HCT116 (cell line): ENCODE results near the gene SLC2A4. TPM values are rescaled to one million over a fixed set of nuclear protein-coding genes. Genes with fewer than 3 reads are reported as not detected.

ENCODE experiments used
- ATAC-seq: fragments of 200-7000 bp; cut with Tn5 transposase; 2 replicates; pipeline ENCODE4 v1.9.1; 2020; ENCODE audit warnings: mild to moderate bottlenecking, moderate library complexity
- BruUV-seq: library from RNA; stranded (reverse); fragments of 400-500 nt; replicated peaks from 2 replicates; lab custom pipeline; 2021; lab: Mats Ljungman, UMichigan
- CTCF ChIA-PET: fragments of 300-600 bp; sonication (Branson Sonifier 250); formaldehyde crosslinking; loops from one replicate; lab custom pipeline; 2021; ENCODE audit warnings: antibody characterized with exemption; lab: Charles Lee
- POLR2A ChIA-PET: fragments of 300-600, 350-600 bp; sonication (Branson Sonifier 250); formaldehyde crosslinking; loops from one replicate; lab custom pipeline; 2021; ENCODE audit warnings: antibody characterized with exemption; lab: Charles Lee
- RAD21 ChIA-PET, 2 experiments: fragments of 300-600 bp; sonication (Branson Sonifier 250); formaldehyde crosslinking; loops; one replicate each; lab custom pipeline; 2023; ENCODE audit warnings: low total read pairs in 2 of 2; ENCODE audit not compliant: uncharacterized antibody in 2 of 2, unreplicated experiment in 2 of 2, low non-redundant PET in 1 of 2; lab: Charles Lee
- DNase-seq: peaks from one replicate; pipeline ENCODE4 v3.0.0-alpha.2; 2010; ENCODE audit warnings: low read depth, low spot score
- H2AFZ ChIP-seq: fragments of 200-600 bp; shearing (Covaris generic), sonication (generic); 2 replicates; pipeline ENCODE4 v1.6.1; 2017; ENCODE audit warnings: low read depth, mixed run types, mixed read lengths, antibody characterized with exemption, low read length; ENCODE audit not compliant: poor library complexity, severe bottlenecking
- H3K27ac ChIP-seq: 2 replicates; pipeline ENCODE4 v1.5.1; 2012; ENCODE audit warnings: low read depth, low read length
- H3K27me3 ChIP-seq: fragments of 200-600 bp; sonication (generic); 2 replicates; pipeline ENCODE4 v1.6.1; 2016; ENCODE audit warnings: mixed run types, low read length, mixed read lengths; ENCODE audit not compliant: insufficient read depth
- H3K36me3 ChIP-seq, 2 experiments: fragments of 200-500 bp in 1 of 2; fragments of 200-600 bp in 1 of 2; sonication (Bioruptor generic) in 1 of 2; sonication (generic) in 1 of 2; 2 replicates each; pipeline versions ENCODE4 v1.5.1 to v1.6.1; 2014 to 2016; ENCODE audit warnings: low read length in 2 of 2, inconsistent platforms in 1 of 2, mixed read lengths in 1 of 2, mixed run types in 1 of 2; ENCODE audit not compliant: insufficient read depth in 2 of 2, control insufficient read depth in 1 of 2
- H3K4me1 ChIP-seq, 2 experiments: fragments of 200-600 bp in 1 of 2; sonication (generic) in 1 of 2; 2 replicates each; pipeline versions ENCODE4 v1.5.1 to v1.6.1; 2012 to 2017; ENCODE audit warnings: low read length in 2 of 2, inconsistent platforms in 1 of 2, mild to moderate bottlenecking in 1 of 2, mixed read lengths in 1 of 2, mixed run types in 1 of 2, moderate library complexity in 1 of 2; ENCODE audit not compliant: insufficient read depth in 2 of 2, control insufficient read depth in 1 of 2
- H3K4me2 ChIP-seq: fragments of 200-600 bp; sonication (generic); 2 replicates; pipeline ENCODE4 v1.6.1; 2017; ENCODE audit warnings: mixed run types, low read length, mixed read lengths
- H3K4me3 ChIP-seq, 2 experiments: fragments of 200-600 bp in 1 of 2; sonication (generic) in 1 of 2; replicated peaks in 1 of 2; 2 replicates each; pipeline ENCODE4 v1.5.1; 2011 to 2016; ENCODE audit warnings: low read length in 2 of 2, control low read depth in 1 of 2, low read depth in 1 of 2, mild to moderate bottlenecking in 1 of 2, mixed read lengths in 1 of 2, mixed run types in 1 of 2
- H3K79me2 ChIP-seq: fragments of 200-600 bp; sonication (generic); 2 replicates; pipeline ENCODE4 v1.6.1; 2017; ENCODE audit warnings: mild to moderate bottlenecking, mixed run types, low read length, moderate library complexity, mixed read lengths; ENCODE audit not compliant: insufficient read depth
- H3K9ac ChIP-seq: fragments of 200-600 bp; sonication (generic); 2 replicates; pipeline ENCODE4 v1.6.1; 2016; ENCODE audit warnings: low read length, mixed read lengths
- H3K9me2 ChIP-seq: fragments of 200-600 bp; sonication (generic), shearing (Covaris generic); 2 replicates; pipeline ENCODE4 v1.6.1; 2017; ENCODE audit warnings: mixed run types, mild to moderate bottlenecking, moderate library complexity; ENCODE audit not compliant: insufficient read depth
- H3K9me3 ChIP-seq, 2 experiments: fragments of 200-500 bp in 1 of 2; fragments of 200-600 bp in 1 of 2; sonication (Bioruptor generic) in 1 of 2; sonication (generic) in 1 of 2; 2 replicates each; pipeline ENCODE4 v1.6.1; 2014 to 2017; ENCODE audit warnings: low read length in 2 of 2, mixed read lengths in 2 of 2, inconsistent platforms in 1 of 2, low read depth in 1 of 2, mild to moderate bottlenecking in 1 of 2, mixed run types in 1 of 2, moderate library complexity in 1 of 2; ENCODE audit not compliant: control insufficient read depth in 1 of 2, insufficient read depth in 1 of 2
- H4K20me1 ChIP-seq: fragments of 200-600 bp; sonication (generic), shearing (Covaris generic); 2 replicates; pipeline ENCODE4 v1.6.1; 2017; ENCODE audit warnings: mixed run types, mild to moderate bottlenecking, moderate library complexity; ENCODE audit not compliant: insufficient read depth
- CBX3 ChIP-seq: IDR thresholded peaks from 2 replicates; pipeline ENCODE4 v1.6.1; 2012; ENCODE audit warnings: low read depth
- CEBPB ChIP-seq: IDR thresholded peaks from 2 replicates; pipeline ENCODE4 v1.6.1; 2012; ENCODE audit warnings: low read depth
- EGR1 ChIP-seq: IDR thresholded peaks from 2 replicates; pipeline ENCODE4 v1.6.1; 2012; ENCODE audit warnings: low read depth
- EZH2phosphoT487 ChIP-seq: fragments of 200-600 bp; IDR thresholded peaks from 2 replicates; pipeline ENCODE4 v1.6.1; 2018; ENCODE audit warnings: antibody characterized with exemption, borderline replicate concordance
- JUND ChIP-seq: IDR thresholded peaks from 2 replicates; pipeline ENCODE4 v1.6.1; 2012
- SIN3A ChIP-seq: IDR thresholded peaks from 2 replicates; pipeline ENCODE4 v1.6.1; 2012; ENCODE audit warnings: low read depth
- SRF ChIP-seq: IDR thresholded peaks from 2 replicates; pipeline ENCODE4 v1.6.1; 2012; ENCODE audit warnings: low read depth
- YY1 ChIP-seq: IDR thresholded peaks from 2 replicates; pipeline ENCODE4 v1.6.1; 2011; ENCODE audit warnings: low read length, low read depth, moderate library complexity, mild to moderate bottlenecking; ENCODE audit not compliant: insufficient replicate concordance; ENCODE audit errors: extremely low read depth
- ZFX ChIP-seq: fragments of 450-650 bp; IDR thresholded peaks from 2 replicates; pipeline ENCODE4 v1.6.1; 2017
- intact Hi-C: fragments of 100-400 bp; cut with micrococcal nuclease; formaldehyde crosslinking; loops from 2 replicates; pipeline ENCODE4 v1.10.0; 2022
- total RNA-seq: library from RNA; stranded (reverse); gene quantifications from one replicate; pipeline ENCODE4 v1.2.1, GENCODE V29; 2021; ENCODE audit not compliant: unreplicated experiment
- TF ChIP-seq, protein P1 (sequence below): IDR thresholded peaks from 2 replicates; pipeline ENCODE4 v1.6.1; 2012; ENCODE audit warnings: low read depth
- TF ChIP-seq, protein P2 (sequence below): IDR thresholded peaks from 2 replicates; pipeline ENCODE4 v1.6.1; 2012
- TF ChIP-seq, protein P3 (sequence below), 3 experiments: fragments of 200-600 bp in 1 of 3; sonication (generic) in 1 of 3; IDR thresholded peaks in 2 of 3; conservative IDR thresholded peaks in 1 of 3; 2 replicates each; pipeline ENCODE4 v1.5.1; 2012 to 2017; ENCODE audit warnings: low read depth in 2 of 3, low read length in 2 of 3, antibody characterized with exemption in 1 of 3, borderline replicate concordance in 1 of 3, control low read depth in 1 of 3, mild to moderate bottlenecking in 1 of 3, mixed read lengths in 1 of 3, mixed run types in 1 of 3, moderate library complexity in 1 of 3; ENCODE audit not compliant: insufficient read depth in 1 of 3

The SLC2A4 gene
- total RNA-seq, 1 experiment from 2014 or later, result 2.5 TPM

DNA sequence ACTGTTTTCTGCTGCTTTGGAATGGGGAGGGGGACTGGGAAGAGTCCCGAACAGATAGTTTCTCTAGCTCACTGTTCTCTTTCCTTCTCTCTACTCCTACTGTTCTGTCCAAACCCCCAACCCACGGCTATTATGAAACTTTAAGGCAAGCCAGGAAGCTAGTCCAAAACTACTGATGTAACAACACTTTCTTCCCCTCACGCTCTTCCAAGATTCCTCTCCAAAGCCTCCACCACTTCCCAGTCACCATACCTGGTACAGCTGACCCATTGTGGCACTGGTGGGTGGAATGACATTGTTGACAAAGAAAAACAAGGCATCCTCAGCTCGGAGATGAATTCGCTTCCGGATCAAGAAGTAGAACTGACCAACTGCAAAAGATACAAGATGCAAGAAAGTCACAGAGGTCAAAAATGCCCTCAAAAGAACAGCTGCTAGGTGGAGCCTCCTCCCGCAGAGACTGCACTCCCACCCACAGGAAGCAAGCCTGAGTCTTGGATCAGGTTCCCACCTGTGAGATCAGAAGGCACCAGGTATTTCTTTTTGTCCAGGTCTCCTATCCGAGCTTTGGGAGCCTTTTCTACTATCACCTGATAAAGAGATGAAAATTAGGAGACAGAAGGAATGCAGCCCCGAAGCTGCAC, 40.3 kb upstream of the SLC2A4 start:
- H4K20me1 ChIP-seq, result no peaks in the 10 kb centered on the region
- no peak overlapping the region for H2AFZ ChIP-seq
- peaks cover 49% of the 10 kb centered on the region for H3K79me2 ChIP-seq
- H3K27me3 ChIP-seq, result no peaks in the 10 kb centered on the region
- RAD21 ChIA-PET, result interaction anchor here in 1 of 2 experiments (1.3 kb wide), 1 partner anchor 20 kb away, joined by 5 read pairs; no protein-coding TSS in a partner anchor
- no peaks in the 10 kb centered on the region for H3K9me3 ChIP-seq
- H3K4me1 ChIP-seq, result peaks cover 27 to 47% of the 10 kb centered on the region in 2 experiments
- intact Hi-C loops, result no loop called here
- H3K36me3 ChIP-seq, result peaks cover 22 to 37% of the 10 kb centered on the region in 2 experiments; a peak in 3 of 4 replicates
- POLR2A ChIA-PET, result interaction anchor here (1.1 to 2.9 kb wide), 6 partner anchors 10 to 88 kb away, joined by 3 to 13 read pairs (median 6); partner anchors contain the start of genes ACADVL, CTDNEP1, DLG4 and ELP5
- DNase-seq (no peak), ATAC-seq (no peak)
- H3K4me3 ChIP-seq, result peak overlapping the region; percentile 93 to 97
- CTCF ChIA-PET, result interaction anchor here (0.9 to 1.6 kb wide), 2 partner anchors 21 to 196 kb away, joined by 3 to 4 read pairs; no protein-coding TSS in a partner anchor
- TF ChIP-seq EZH2phosphoT487 (no peak), SIN3A (no peak), CEBPB (no peak), EGR1 (no peak), JUND (no peak), SRF (no peak), ZFX (no peak), YY1 (no peak), CBX3 (no peak)
- TF ChIP-seq, protein P1, sequence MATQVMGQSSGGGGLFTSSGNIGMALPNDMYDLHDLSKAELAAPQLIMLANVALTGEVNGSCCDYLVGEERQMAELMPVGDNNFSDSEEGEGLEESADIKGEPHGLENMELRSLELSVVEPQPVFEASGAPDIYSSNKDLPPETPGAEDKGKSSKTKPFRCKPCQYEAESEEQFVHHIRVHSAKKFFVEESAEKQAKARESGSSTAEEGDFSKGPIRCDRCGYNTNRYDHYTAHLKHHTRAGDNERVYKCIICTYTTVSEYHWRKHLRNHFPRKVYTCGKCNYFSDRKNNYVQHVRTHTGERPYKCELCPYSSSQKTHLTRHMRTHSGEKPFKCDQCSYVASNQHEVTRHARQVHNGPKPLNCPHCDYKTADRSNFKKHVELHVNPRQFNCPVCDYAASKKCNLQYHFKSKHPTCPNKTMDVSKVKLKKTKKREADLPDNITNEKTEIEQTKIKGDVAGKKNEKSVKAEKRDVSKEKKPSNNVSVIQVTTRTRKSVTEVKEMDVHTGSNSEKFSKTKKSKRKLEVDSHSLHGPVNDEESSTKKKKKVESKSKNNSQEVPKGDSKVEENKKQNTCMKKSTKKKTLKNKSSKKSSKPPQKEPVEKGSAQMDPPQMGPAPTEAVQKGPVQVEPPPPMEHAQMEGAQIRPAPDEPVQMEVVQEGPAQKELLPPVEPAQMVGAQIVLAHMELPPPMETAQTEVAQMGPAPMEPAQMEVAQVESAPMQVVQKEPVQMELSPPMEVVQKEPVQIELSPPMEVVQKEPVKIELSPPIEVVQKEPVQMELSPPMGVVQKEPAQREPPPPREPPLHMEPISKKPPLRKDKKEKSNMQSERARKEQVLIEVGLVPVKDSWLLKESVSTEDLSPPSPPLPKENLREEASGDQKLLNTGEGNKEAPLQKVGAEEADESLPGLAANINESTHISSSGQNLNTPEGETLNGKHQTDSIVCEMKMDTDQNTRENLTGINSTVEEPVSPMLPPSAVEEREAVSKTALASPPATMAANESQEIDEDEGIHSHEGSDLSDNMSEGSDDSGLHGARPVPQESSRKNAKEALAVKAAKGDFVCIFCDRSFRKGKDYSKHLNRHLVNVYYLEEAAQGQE, result no peak
- TF ChIP-seq, protein P2, sequence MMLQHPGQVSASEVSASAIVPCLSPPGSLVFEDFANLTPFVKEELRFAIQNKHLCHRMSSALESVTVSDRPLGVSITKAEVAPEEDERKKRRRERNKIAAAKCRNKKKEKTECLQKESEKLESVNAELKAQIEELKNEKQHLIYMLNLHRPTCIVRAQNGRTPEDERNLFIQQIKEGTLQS, result no peak
- TF ChIP-seq, protein P3, sequence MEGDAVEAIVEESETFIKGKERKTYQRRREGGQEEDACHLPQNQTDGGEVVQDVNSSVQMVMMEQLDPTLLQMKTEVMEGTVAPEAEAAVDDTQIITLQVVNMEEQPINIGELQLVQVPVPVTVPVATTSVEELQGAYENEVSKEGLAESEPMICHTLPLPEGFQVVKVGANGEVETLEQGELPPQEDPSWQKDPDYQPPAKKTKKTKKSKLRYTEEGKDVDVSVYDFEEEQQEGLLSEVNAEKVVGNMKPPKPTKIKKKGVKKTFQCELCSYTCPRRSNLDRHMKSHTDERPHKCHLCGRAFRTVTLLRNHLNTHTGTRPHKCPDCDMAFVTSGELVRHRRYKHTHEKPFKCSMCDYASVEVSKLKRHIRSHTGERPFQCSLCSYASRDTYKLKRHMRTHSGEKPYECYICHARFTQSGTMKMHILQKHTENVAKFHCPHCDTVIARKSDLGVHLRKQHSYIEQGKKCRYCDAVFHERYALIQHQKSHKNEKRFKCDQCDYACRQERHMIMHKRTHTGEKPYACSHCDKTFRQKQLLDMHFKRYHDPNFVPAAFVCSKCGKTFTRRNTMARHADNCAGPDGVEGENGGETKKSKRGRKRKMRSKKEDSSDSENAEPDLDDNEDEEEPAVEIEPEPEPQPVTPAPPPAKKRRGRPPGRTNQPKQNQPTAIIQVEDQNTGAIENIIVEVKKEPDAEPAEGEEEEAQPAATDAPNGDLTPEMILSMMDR (IDR thresholded peaks at IDR 0.05 in 2 of 3, conservative IDR thresholded peaks at IDR 0.05 in 1 of 3; ENCODE audit: borderline replicate concordance in 1 of 3, insufficient read depth in 1 of 3, low read depth in 2 of 3, low read length in 2 of 3), result no peak
- peak overlapping the region; percentile 85 for H3K9ac ChIP-seq
- peak overlapping the region; percentile 79 for H3K4me2 ChIP-seq
- no peaks in the 10 kb centered on the region for H3K9me2 ChIP-seq
- peak overlapping the region; percentile 92 for H3K27ac ChIP-seq
- no TSS peak for BruUV-seq
